Esophagus squamous epithelium (tissue), 5 donors: ENCODE results near the gene SSH2. TPM values are rescaled to one million over a fixed set of nuclear protein-coding genes. Genes with fewer than 3 reads are reported as not detected.
A peak's percentile ranks its signal among the peaks of the same experiment; 100 is the strongest.

Experiments used
- DNase-seq: peaks from one replicate; lab custom pipeline; 2025; lab: John Stamatoyannopoulos, UW
- H3K27ac ChIP-seq, 4 donors: fragments of 200-600 bp; sonication (generic); one replicate each; pipeline ENCODE4 v1.5.1; 2016 to 2019; ENCODE audit warnings: mild to moderate bottlenecking in 1 of 4
- H3K27me3 ChIP-seq, 4 donors: fragments of 200-600 bp; sonication (generic); 1 replicate in 3 of 4; 2 replicates in 1 of 4; pipeline versions ENCODE4 v1.5.1 to v1.6.0; 2017 to 2021; ENCODE audit warnings: antibody characterized with exemption in 1 of 4
- H3K36me3 ChIP-seq, 3 donors: fragments of 200-600 bp; sonication (generic); one replicate each; pipeline ENCODE4 v1.5.1; 2016 to 2019
- H3K4me1 ChIP-seq, 3 donors: fragments of 200-600 bp; sonication (generic); one replicate each; pipeline ENCODE4 v1.5.1; 2017 to 2019
- H3K4me3 ChIP-seq, 4 donors: fragments of 200-600 bp; sonication (generic); 1 replicate in 3 of 4; 2 replicates in 1 of 4; pipeline ENCODE4 v1.5.1; 2016 to 2019; ENCODE audit warnings: mild to moderate bottlenecking in 2 of 4, moderate library complexity in 1 of 4
- H3K9me3 ChIP-seq, 3 donors: fragments of 200-600 bp; sonication (generic); one replicate each; pipeline ENCODE4 v1.5.1; 2016 to 2019
- POLR2A ChIP-seq, 4 donors: fragments of 450-650 bp; IDR thresholded peaks; one replicate each; pipeline ENCODE4 v1.6.1; 2017; ENCODE audit warnings: antibody characterized with exemption in 4 of 4, mild to moderate bottlenecking in 4 of 4, moderate library complexity in 3 of 4
- WGBS, 2 donors: methylation state at CpG; one replicate each; pipeline ENCODE4 v1.1.5; 2018; 5-methylcytosine and 5-hydroxymethylcytosine counted together
- intact Hi-C: fragments of 100-400 bp; cut with DNase I; formaldehyde crosslinking; loops from one replicate; pipeline ENCODE4 v1.15.0; 2022
- total RNA-seq, 4 donors: library from RNA; depleted of rRNA; stranded (reverse); fragments of >200 nt; gene quantifications; one replicate each; pipeline ENCODE4 v1.1.0, GENCODE V29; 2016
- TF ChIP-seq, protein P1 (sequence below), 6 experiments: fragments of 450-650 bp in 4 of 6; fragments of 200-600 bp in 2 of 6; sonication (generic) in 2 of 6; IDR thresholded peaks; one replicate each; pipeline ENCODE4 v1.5.1; 2016 to 2019; ENCODE audit warnings: antibody characterized with exemption in 6 of 6, mild to moderate bottlenecking in 4 of 6, moderate library complexity in 4 of 6
- donor health status: DM: yes; HTN: yes; CAD: no.

SSH2 gene
- total RNA-seq, 4 donors from 2014 or later, result 9.4 to 29.4 (median 13.2) TPM

DNA sequence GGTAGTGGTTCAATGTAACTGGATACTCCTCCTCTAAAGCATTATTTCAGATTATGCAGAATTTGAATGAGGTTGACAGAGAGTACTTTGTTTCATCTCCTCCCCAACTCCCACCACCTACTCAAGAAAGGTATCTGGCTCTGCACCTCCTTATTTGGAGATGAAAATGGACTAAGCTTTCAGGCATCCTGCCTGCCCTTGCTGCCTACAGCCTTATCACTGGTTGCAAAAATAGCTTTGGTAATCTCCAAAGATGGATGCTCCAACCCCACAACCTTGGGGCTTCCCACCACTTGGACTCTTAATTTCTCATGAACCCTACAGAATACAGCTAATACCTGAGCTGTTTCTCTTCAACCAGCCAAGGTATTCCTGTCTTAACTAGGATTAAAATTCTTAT is 262.1 kb downstream of the SSH2 start:
- Histone ChIP-seq H3K4me3 (no peak overlapping the region), H3K36me3 (peaks cover 0 to 81% (median 12%) of the 10 kb centered on the region in 3 donors), H3K27ac (no peak overlapping the region), H3K9me3 (no peaks in the 10 kb centered on the region), H3K27me3 (no peaks in the 10 kb centered on the region), H3K4me1 (peaks cover 0 to 23% (median 6%) of the 10 kb centered on the region in 3 donors)
- no peak for DNase-seq
- TF ChIP-seq, protein P1, sequence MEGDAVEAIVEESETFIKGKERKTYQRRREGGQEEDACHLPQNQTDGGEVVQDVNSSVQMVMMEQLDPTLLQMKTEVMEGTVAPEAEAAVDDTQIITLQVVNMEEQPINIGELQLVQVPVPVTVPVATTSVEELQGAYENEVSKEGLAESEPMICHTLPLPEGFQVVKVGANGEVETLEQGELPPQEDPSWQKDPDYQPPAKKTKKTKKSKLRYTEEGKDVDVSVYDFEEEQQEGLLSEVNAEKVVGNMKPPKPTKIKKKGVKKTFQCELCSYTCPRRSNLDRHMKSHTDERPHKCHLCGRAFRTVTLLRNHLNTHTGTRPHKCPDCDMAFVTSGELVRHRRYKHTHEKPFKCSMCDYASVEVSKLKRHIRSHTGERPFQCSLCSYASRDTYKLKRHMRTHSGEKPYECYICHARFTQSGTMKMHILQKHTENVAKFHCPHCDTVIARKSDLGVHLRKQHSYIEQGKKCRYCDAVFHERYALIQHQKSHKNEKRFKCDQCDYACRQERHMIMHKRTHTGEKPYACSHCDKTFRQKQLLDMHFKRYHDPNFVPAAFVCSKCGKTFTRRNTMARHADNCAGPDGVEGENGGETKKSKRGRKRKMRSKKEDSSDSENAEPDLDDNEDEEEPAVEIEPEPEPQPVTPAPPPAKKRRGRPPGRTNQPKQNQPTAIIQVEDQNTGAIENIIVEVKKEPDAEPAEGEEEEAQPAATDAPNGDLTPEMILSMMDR (IDR thresholded peaks at IDR 0.05), result no peak
- no peak for TF ChIP-seq POLR2A (IDR thresholded peaks at IDR 0.05)
- intact Hi-C loops, result no loop called here

DNA sequence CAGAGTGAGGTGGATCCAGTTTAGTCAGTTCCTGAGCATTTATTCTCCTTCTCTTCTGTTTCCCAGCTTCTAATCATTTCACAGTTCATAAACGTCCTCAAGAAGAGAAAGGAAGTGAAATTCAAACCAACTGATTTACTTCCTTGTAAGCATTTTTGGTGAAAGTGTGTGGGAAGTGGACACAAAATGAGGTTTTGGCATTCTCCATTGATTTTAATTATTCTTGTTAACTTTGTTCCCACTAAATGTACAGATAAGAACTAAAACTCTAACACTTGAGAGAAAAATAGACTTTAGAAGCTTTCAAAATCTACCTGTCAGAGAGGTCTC is 264.6 kb downstream of the SSH2 start:
- H3K27ac ChIP-seq, result peak overlapping the region in 3 of 4 donors; percentile 37 to 75 (median 62)
- no peak overlapping the region for H3K4me3 ChIP-seq
- TF ChIP-seq, protein P1 (IDR thresholded peaks at IDR 0.05), result no peak
- no peak for TF ChIP-seq POLR2A (IDR thresholded peaks at IDR 0.05)
- H3K27me3 ChIP-seq, result no peaks in the 10 kb centered on the region
- no peak for DNase-seq
- H3K36me3 ChIP-seq, result peaks cover 0 to 81% (median 10%) of the 10 kb centered on the region in 3 donors
- no peaks in the 10 kb centered on the region for H3K9me3 ChIP-seq
- 10 to 20% methylated on average over 1 of the region's 1 CpG for WGBS, 2 donors
- H3K4me1 ChIP-seq, result peaks cover 0 to 23% (median 6%) of the 10 kb centered on the region in 3 donors
- intact Hi-C loops, result no loop called here

DNA sequence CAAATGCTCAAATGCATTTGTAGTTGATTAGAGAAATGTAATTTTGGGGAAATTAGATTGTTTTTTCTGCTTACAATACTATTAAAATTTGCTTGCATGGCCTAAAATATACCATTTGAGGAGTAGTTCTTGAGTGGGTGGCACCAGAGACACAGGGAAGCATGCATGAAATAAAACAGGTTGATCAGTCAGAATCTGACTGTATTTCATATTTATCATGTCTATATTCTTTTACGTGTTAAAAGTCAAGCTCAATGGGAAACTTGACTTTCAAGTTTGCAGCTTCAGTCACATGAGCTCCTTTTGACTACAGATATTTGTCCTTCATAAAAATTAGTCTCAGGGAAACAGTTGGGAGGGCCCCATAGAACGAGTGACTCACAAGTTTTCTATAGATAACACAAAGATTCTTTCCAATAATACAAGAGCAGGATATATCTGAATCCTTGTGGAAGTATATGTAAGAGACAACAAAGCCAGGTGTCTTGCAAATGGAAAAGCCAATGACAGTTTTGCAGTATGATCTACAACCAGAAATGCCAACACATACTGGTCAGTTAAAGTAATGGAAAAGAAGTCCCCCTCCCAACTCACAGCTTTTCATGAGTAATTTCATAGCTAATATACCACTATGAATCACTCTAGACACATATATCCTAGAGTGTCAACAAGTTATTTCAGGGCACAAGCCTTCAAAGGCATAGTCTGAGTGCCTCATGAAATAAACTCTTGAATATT is 265.1 kb downstream of the SSH2 start:
- H3K36me3 ChIP-seq, result peaks cover 0 to 81% (median 5%) of the 10 kb centered on the region in 3 donors
- DNase-seq, result no peak
- no peaks in the 10 kb centered on the region for H3K9me3 ChIP-seq
- 21 to 52% methylated on average over 2 of the region's 2 CpGs for WGBS, 2 donors
- H3K27ac ChIP-seq, result peak overlapping the region in 3 of 4 donors; percentile 37 to 75 (median 67)
- no peak overlapping the region for H3K4me3 ChIP-seq
- no peaks in the 10 kb centered on the region for H3K27me3 ChIP-seq
- H3K4me1 ChIP-seq, result peaks cover 0 to 23% (median 6%) of the 10 kb centered on the region in 3 donors
- TF ChIP-seq, protein P1 (IDR thresholded peaks at IDR 0.05), result no peak
- no peak for TF ChIP-seq POLR2A (IDR thresholded peaks at IDR 0.05)
- intact Hi-C loops, result no loop called here

DNA sequence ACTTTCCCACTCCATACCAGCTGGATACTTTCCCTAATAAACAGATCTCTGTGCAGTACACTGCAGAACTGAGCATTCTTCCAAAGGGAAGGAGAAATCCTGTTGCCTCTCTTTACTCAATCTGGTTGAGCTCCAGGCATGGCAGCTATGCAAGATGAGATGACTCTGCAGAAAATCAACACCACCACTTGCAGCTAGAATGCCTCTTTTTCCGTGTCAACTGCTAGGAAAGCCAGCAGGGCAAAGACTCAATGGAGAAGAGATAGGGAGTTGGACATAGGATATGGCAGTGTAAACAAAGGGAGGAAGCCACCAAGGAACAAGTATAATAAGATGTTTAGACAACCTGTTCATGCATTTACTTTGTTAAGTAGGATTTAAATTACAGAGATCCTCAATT is 266.9 kb downstream of the SSH2 start:
- intact Hi-C loops, result no loop called here
- 27 to 42% methylated on average over 1 of the region's 1 CpG for WGBS, 2 donors
- Histone ChIP-seq H3K36me3 (peaks cover 0 to 70% (median 0%) of the 10 kb centered on the region in 3 donors), H3K27ac (no peak overlapping the region), H3K27me3 (no peaks in the 10 kb centered on the region), H3K4me1 (peaks cover 0 to 23% (median 6%) of the 10 kb centered on the region in 3 donors), H3K4me3 (no peak overlapping the region), H3K9me3 (no peaks in the 10 kb centered on the region)
- no peak for TF ChIP-seq POLR2A (IDR thresholded peaks at IDR 0.05)
- TF ChIP-seq, protein P1 (IDR thresholded peaks at IDR 0.05), result no peak
- DNase-seq, result no peak

DNA sequence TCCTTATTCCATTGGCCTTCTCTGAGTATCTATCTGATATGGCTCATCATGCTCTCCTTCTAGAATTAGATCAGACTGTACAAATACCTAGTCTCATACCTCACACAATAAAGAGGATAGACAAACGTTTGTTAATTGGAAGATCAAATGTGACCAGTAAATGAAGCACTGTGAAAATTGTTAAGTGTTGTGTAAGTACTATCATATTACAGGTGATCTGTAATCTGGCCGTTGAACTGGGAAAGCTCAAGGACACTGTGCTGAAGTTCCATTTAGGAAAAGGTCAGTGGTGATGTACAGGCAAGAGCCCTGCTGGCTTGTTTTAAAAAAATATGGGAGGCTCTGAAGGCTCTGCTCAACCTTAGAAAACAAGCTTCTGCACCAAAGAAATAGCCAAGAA is 268.8 kb downstream of the SSH2 start:
- H3K36me3 ChIP-seq, result peaks cover 0 to 62% (median 0%) of the 10 kb centered on the region in 3 donors
- no peaks in the 10 kb centered on the region for H3K27me3 ChIP-seq
- no peak for DNase-seq
- peaks cover 0 to 21% (median 6%) of the 10 kb centered on the region in 3 donors for H3K4me1 ChIP-seq
- H3K9me3 ChIP-seq, result no peaks in the 10 kb centered on the region
- no peak overlapping the region for H3K4me3 ChIP-seq
- 76 to 88% methylated on average over 2 of the region's 2 CpGs for whole genome bisulfite sequencing, 2 donors
- no peak overlapping the region for H3K27ac ChIP-seq
- no peak for TF ChIP-seq POLR2A (IDR thresholded peaks at IDR 0.05)
- TF ChIP-seq, protein P1 (IDR thresholded peaks at IDR 0.05), result no peak
- intact Hi-C loops, result no loop called here
